Stimulated activated CD4-positive, alpha-beta T cell treated with anti-CD3 and anti-CD28 coated beads, Interleukin-1b, Interleukin-23, amount 100 ng/mL, for 24 hours (primary cell): ENCODE measurements around the gene TMEM100.

Experiments used
- DNase-seq, 4 experiments: peaks; one replicate each; pipeline ENCODE4 v3.0.0-alpha.2; 2020; ENCODE audit warnings: low read depth in 4 of 4, low spot score in 1 of 4

TMEM100 gene, protein sequence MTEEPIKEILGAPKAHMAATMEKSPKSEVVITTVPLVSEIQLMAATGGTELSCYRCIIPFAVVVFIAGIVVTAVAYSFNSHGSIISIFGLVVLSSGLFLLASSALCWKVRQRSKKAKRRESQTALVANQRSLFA

DNA sequence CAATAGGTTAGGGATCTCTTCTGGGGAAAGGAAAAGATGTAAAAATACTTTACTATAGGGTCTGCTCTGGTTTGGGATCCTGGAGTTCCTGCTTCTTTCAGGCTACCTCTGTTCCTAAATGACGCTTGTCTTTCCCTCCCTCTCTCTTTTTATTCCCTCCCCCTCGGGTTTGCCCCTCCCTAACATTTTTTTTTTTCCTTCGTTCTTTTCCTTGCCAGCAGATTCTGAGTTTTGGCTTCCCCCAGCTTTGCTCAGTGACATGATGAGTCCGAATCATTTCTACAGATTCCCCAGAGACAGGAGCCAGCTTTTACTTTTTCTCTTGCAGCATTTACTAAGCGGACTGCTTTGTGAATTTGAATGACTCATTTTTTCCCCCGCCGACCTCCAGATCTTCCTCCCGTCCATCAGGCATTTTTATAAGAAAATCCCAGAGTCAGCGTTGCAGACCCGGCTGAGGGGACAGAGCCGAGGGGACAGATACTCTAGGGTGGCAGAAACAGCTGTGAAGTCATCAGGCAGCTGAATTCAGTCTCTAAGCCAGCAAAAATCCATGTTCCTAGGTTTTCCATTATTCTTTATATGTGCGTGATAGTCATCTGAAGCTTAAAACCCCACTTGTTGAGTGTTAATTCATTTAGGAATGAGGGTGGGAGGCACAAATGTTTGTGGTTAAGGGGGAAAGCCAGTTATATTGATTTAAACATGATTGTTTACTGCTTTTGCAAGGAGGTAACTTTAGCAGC is at the start of gene TMEM100:
Gene TMEM100, minus strand, starts transcription at position 123 of the 746 bp plus-strand sequence. CDS start 1,794 bp downstream, outside the sequence.
- DNase-seq = no peak

- no peak for DNase-seq
Measured at GRCh38 chr17:55772086-55772485, 49.4 kb upstream of the TMEM100 start.

DNA sequence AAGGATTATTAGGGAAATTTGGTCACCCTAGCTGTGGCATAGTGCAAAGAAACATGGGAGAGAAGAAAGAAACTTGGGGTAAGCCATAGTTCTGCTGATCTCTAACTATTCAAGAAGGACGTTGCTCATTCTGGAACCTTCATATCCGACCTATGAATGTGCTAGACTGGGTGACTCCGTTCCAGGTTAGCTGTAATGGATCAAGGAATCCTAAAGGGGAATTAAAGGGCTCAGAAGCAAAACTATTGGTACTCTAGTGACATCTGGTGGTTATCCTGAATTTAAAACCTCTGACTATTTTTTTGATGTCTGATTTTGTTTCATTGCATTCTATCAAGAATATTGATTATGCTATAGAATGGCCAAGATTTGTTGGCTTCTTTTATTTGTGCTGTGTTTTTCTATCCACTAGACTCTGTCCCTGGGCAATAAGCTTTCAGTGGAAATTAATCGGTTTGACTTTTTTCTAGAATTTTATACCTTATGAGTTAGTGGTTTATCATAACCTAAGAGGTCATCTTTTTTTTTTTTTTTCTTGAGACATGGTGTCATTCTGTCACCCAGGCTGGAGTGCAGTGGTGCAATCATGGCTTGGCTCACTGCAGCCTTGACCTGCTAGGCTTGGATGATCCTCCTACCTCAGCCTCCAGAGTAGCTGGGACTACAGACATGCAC is 47.7 kb upstream of the TMEM100 start:
- no peak for DNase-seq

DNA sequence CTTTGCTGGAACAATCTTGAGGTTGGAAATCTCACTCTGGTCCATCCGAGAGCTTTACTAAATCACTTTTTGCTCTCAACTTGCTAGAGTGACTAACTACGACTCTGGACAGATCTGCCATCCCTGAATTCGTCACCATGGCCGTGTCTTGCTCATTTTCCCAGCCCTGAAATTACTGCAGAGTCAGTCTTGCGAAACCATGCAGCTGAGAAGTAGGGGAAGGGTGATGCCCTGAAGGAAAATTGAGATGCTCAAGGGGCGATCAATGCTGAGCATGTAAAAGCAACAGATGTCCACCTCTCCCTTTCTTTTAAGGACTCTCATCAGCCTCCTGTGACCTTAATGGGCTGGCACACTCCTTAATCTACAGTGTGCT is 46.9 kb upstream of the TMEM100 start:
- DNase-seq = no peak

- no peak for DNase-seq
Measured at GRCh38 chr17:55768936-55769624, 46.4 kb upstream of the TMEM100 start.

DNA sequence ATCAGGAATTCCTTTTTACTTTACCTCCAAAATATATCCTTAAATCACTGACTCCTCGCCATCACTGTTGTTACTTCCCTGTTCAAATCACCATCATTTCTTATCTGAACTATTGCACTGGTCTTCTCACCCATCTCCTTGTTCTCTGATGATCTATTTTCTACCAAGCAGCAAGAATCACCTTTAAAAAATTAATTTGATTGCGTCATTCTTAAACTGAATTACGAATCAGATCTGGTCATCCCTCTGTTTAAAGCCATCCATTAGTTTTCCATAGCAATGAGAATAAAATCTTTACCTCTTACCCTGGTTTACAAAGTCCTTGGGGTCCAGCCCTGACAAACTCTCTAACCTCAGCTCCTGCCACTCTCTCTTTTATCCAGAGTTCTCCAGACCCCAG is 42.8 kb upstream of the TMEM100 start:
- no peak for DNase-seq

GRCh38 chr17:55764610-55765009 is 41.9 kb upstream of the TMEM100 start:
- DNase-seq = no peak

- no peak for DNase-seq
Measured at GRCh38 chr17:55763856-55764255, 41.2 kb upstream of the TMEM100 start.

DNA sequence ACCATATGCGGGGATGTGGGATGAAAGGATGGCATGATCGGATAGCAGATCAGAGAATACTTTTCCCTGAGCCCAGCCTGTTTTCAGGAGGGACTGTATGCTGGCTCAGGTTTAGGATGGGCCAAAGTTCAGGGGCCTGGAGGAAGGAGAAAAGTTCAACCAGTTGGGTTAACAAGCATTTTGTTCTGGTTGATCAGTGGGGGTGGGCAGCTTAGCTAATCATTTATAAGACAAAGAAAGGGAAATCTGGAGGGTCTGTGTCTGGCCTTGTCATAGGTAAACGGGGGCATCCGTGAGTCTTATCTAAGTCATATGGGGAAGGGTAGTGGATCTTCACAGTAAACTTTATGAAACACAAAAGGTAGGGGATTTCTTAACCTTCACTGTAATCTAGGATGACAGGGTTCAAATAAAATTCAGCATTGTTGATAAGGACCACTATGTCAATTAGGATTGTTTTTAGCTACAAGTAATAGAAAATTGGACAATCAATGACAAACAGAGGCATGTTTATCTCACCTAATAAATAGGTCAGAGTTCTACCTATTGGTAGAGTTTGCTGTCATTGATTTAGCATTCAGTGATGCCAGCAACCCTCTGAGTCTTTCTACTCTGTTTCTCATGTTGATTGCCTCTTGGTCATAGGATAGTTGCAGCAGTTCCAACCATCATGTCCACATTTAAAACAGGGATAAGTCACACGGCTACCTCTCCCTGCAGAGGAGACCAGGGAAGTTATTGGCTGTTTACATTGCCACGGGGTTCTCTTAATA is 39.6 kb upstream of the TMEM100 start:
- DNase-seq = no peak

DNA sequence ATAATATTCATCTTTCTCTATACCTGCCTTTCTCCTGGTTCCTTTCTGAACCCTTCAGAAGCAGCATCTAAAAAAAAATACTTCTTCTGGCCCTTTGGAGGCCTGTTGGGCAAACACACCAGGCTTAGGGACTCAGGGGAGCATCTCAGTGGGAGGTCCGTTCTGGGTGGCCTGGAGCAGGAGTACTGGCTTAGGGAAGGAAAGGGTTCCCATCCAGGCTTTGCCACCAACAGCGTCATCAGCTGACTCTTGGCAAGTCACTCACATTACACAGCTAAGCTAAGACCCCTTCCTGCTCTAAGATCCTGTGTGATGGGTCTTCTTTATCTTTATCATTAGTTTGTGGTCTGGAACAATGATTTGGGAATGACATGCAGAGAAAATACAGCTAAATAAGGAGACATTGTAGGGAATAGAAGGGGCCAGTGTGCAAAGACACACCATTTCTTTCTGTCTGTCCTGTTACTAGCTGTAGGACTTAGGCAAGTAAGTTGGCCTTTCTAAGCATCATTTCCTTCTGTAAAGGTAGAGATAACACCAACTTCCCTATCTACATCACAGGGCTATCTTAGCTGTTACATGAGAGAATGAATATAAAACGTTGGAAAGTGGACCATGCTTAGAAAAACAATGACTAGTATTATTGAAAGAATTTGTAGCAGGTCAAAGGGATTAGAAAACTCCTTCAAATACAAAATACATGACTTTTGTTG is 38.1 kb upstream of the TMEM100 start:
- DNase-seq = no peak

DNA sequence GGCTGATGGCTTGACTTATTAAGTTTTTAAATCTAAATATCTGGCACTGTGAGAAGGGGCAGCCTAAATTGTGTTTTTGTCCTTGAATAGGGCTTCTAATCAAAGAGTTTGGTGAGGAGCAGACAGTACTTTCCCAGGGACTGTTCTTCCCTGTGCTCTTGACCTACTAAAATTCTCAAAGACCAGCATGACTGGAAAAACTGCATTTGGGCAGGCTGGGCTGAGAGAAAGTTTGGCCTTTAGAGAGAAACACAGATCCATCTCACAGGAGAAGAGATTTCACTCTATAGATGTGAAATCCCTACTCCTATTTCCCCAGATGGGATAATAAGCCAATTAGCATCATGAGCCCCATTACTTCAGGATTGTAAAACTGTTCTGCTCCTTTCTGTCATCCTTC is 35.5 kb upstream of the TMEM100 start:
- DNase-seq = no peak

GRCh38 chr17:55757659-55758058 is 35.0 kb upstream of the TMEM100 start:
- DNase-seq = no peak

GRCh38 chr17:55756689-55757088 is 34.0 kb upstream of the TMEM100 start:
- no peak for DNase-seq

DNA sequence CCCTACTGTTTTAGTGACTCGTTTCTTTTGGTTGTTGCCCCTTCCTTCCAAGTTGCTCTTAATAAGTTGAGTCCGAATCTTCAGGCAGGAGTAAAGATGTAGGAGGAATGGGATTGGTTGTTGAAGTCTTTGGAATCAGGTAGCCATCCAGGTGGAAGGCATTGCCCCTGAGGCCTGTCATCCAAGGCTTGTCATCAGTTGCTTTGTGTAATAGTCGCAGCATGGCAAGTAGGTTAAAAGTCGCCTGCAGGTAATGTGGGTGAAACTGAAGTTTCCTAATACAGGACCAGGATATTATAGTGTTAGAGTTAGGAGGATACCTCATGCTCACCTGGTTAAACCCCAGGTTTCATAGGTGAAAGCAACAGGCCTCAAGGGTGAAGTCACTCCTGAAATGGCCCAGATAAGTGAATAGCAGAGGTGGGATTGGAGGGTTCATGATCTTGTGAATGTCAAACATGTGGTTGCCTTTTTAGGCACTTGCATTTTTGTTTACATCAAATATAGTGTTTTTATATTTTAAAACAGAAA is 29.1 kb upstream of the TMEM100 start:
- no peak for DNase-seq

- DNase-seq = peak; percentile 68 to 86 (median 73)
Measured at GRCh38 chr17:55750750-55751657, 28.3 kb upstream of the TMEM100 start, which contains the start of gene PCTP. PCTP (plus strand) TSS chr17:55751051; CDS start chr17:55751104, 53 bp downstream.

- no peak for DNase-seq
Measured at GRCh38 chr17:55749985-55750384, 27.3 kb upstream of the TMEM100 start.

GRCh38 chr17:55748841-55749240 is 26.2 kb upstream of the TMEM100 start:
- no peak for DNase-seq

DNA sequence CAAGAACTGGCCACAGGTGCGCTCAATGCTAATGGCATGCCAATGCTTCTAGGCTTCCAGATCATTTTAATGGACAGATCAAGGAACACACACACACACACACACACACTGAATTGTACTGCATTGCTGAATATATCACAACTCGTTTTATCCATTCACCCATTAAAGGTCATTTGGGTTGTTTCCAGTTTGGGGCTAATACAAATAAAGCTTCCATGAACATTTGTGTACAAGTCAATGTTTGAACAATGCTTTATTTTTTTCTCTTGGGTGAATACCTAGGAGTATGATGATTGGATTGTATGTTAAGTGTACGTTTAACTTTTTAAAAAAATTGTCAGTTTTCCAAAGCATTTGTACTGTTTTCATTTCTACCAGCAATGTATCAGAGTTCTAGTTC is 24.5 kb upstream of the TMEM100 start:
- no peak for DNase-seq

GRCh38 chr17:55746466-55746865 is 23.8 kb upstream of the TMEM100 start:
- no peak for DNase-seq
